Nephron (organoid): Measurements from ENCODE around the gene ERO1B.
A peak's percentile ranks its signal among the peaks of the same experiment; 100 is the strongest.

Experiments used
- H3K27ac Mint-ChIP-seq, 3 experiments: 2 replicates each; pipeline ENCODE4 v1.8.0; 2020; ENCODE audit warnings: mixed read lengths in 3 of 3, mild to moderate bottlenecking in 2 of 3, moderate library complexity in 1 of 3
- H3K27me3 Mint-ChIP-seq: 2 replicates; pipeline ENCODE4 v1.8.0; 2021; ENCODE audit warnings: low read depth, mild to moderate bottlenecking, moderate library complexity, mixed read lengths
- H3K36me3 Mint-ChIP-seq: 2 replicates; pipeline ENCODE4 v1.8.0; 2020; ENCODE audit warnings: low read depth, mixed read lengths
- H3K4me1 Mint-ChIP-seq: 2 replicates; pipeline ENCODE4 v1.8.0; 2020; ENCODE audit warnings: mixed read lengths
- H3K4me3 Mint-ChIP-seq, 3 experiments: 2 replicates each; pipeline ENCODE4 v1.8.0; 2020; ENCODE audit warnings: mild to moderate bottlenecking in 3 of 3, mixed read lengths in 3 of 3, moderate library complexity in 2 of 3
- H3K9me3 Mint-ChIP-seq: 2 replicates; pipeline ENCODE4 v1.8.0; 2020; ENCODE audit warnings: mixed read lengths
- TF ChIP-seq, protein P1 (sequence below), 3 experiments: fragments of 200-600 bp; sonication (generic); IDR thresholded peaks; one replicate each; pipeline ENCODE4 v1.5.0; 2021; ENCODE audit warnings: antibody characterized with exemption in 3 of 3; ENCODE audit not compliant: unreplicated experiment in 3 of 3

ERO1B gene

GRCh38 chr1:236214761-236215160, 67.0 kb downstream of the ERO1B start:
- peaks cover 8% of the 10 kb centered on the region for H3K36me3 Mint-ChIP-seq

GRCh38 chr1:236213534-236213933, 68.2 kb downstream of the ERO1B start:
- no peaks in the 10 kb centered on the region for H3K27me3 Mint-ChIP-seq
- no peaks in the 10 kb centered on the region for H3K9me3 Mint-ChIP-seq
- peaks cover 16% of the 10 kb centered on the region for H3K36me3 Mint-ChIP-seq
- H3K4me1 Mint-ChIP-seq, result no peaks in the 10 kb centered on the region
- H3K27ac Mint-ChIP-seq, result no peak overlapping the region
- no peak overlapping the region for H3K4me3 Mint-ChIP-seq
- TF ChIP-seq, protein P1, sequence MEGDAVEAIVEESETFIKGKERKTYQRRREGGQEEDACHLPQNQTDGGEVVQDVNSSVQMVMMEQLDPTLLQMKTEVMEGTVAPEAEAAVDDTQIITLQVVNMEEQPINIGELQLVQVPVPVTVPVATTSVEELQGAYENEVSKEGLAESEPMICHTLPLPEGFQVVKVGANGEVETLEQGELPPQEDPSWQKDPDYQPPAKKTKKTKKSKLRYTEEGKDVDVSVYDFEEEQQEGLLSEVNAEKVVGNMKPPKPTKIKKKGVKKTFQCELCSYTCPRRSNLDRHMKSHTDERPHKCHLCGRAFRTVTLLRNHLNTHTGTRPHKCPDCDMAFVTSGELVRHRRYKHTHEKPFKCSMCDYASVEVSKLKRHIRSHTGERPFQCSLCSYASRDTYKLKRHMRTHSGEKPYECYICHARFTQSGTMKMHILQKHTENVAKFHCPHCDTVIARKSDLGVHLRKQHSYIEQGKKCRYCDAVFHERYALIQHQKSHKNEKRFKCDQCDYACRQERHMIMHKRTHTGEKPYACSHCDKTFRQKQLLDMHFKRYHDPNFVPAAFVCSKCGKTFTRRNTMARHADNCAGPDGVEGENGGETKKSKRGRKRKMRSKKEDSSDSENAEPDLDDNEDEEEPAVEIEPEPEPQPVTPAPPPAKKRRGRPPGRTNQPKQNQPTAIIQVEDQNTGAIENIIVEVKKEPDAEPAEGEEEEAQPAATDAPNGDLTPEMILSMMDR (IDR thresholded peaks at IDR 0.05; ENCODE audit: unreplicated experiment in 3 of 3), result no peak

More at GRCh38 chr1:236214761-236215160, 67.0 kb downstream of the ERO1B start:
- H3K4me3 Mint-ChIP-seq, result no peak overlapping the region
- no peak overlapping the region for H3K27ac Mint-ChIP-seq
- no peaks in the 10 kb centered on the region for H3K9me3 Mint-ChIP-seq
- no peaks in the 10 kb centered on the region for H3K4me1 Mint-ChIP-seq
- TF ChIP-seq, protein P1 (IDR thresholded peaks at IDR 0.05; ENCODE audit: unreplicated experiment in 3 of 3), result no peak
- H3K27me3 Mint-ChIP-seq, result no peaks in the 10 kb centered on the region

GRCh38 chr1:236211815-236212214, 69.9 kb downstream of the ERO1B start:
- H3K9me3 Mint-ChIP-seq, result no peaks in the 10 kb centered on the region
- H3K27ac Mint-ChIP-seq, result no peak overlapping the region
- no peaks in the 10 kb centered on the region for H3K27me3 Mint-ChIP-seq
- H3K4me3 Mint-ChIP-seq, result no peak overlapping the region
- H3K4me1 Mint-ChIP-seq, result peaks cover 7% of the 10 kb centered on the region
- peaks cover 16% of the 10 kb centered on the region for H3K36me3 Mint-ChIP-seq
- TF ChIP-seq, protein P1 (IDR thresholded peaks at IDR 0.05; ENCODE audit: unreplicated experiment in 3 of 3), result no peak

DNA sequence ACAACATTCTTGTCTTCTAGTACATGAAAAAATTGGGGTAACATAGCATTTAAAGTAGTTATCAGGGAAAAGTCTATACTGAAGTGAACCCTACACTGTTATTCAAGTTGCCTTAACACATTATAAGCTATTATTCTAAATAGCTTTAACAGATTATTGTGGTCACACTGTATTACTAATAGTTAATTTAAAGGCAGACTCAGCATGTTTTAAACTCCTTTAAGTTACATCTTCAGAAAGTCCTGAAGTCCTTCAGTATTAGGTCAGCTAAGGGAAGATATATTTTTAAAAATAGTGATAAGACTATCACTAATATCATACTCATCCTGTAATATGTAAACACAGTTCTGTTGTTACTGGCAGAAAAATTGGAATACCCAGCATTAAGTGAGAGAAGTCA, 72.0 kb downstream of the ERO1B start:
- H3K27me3 Mint-ChIP-seq, result no peaks in the 10 kb centered on the region
- H3K4me3 Mint-ChIP-seq, result no peak overlapping the region
- H3K9me3 Mint-ChIP-seq, result peaks cover under 1% of the 10 kb centered on the region
- TF ChIP-seq, protein P1 (IDR thresholded peaks at IDR 0.05; ENCODE audit: unreplicated experiment in 3 of 3), result no peak
- peaks cover 20% of the 10 kb centered on the region for H3K36me3 Mint-ChIP-seq
- peaks cover 15% of the 10 kb centered on the region for H3K4me1 Mint-ChIP-seq
- H3K27ac Mint-ChIP-seq, result peak overlapping the region in 1 of 3 experiments; percentile 25

- H3K27me3 Mint-ChIP-seq, result no peaks in the 10 kb centered on the region
- TF ChIP-seq, protein P1 (IDR thresholded peaks at IDR 0.05; ENCODE audit: unreplicated experiment in 3 of 3), result no peak
- H3K4me1 Mint-ChIP-seq, result peaks cover 15% of the 10 kb centered on the region
- H3K9me3 Mint-ChIP-seq, result peaks cover 6% of the 10 kb centered on the region
- H3K27ac Mint-ChIP-seq, result peak overlapping the region in 1 of 3 experiments; percentile 25
- H3K36me3 Mint-ChIP-seq, result peaks cover 25% of the 10 kb centered on the region
- H3K4me3 Mint-ChIP-seq, result no peak overlapping the region
These were observed 72.6 kb downstream of the ERO1B start for GRCh38 chr1:236209185-236209584.

DNA sequence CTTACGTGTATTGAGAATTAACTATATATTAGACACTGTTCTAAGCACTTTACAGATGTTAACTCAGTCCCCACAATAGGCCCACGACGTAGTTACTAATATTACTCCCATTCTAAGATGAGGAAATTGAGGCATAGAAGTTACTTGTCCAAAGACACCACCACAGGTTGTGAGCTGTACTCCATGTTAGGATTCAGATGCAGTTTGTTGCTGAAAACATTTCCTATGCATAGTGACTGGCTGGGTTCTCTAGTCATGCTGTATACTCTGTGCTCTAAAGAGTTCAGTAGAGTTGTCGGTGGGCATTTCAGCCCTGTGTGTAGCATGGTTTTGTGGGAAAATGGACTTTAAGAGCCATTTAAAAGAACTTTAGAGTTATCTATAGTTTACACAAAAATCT, 74.2 kb downstream of the ERO1B start:
- Mint-ChIP-seq H3K36me3 (peaks cover 42% of the 10 kb centered on the region), H3K27me3 (no peaks in the 10 kb centered on the region)

More for the DNA sequence above, 74.2 kb downstream of the ERO1B start:
- H3K4me3 Mint-ChIP-seq, result no peak overlapping the region
- peaks cover 20% of the 10 kb centered on the region for H3K9me3 Mint-ChIP-seq
- peaks cover 15% of the 10 kb centered on the region for H3K4me1 Mint-ChIP-seq
- TF ChIP-seq, protein P1 (IDR thresholded peaks at IDR 0.05; ENCODE audit: unreplicated experiment in 3 of 3), result no peak
- peak overlapping the region in 2 of 3 experiments; percentile 71 to 80 for H3K27ac Mint-ChIP-seq
